HPDE6-E6E7 (cell line): Measurements from ENCODE around the gene PGLYRP4.

ENCODE experiments used
- DNase-seq: peaks from one replicate; pipeline ENCODE4 v3.0.0; 2011; ENCODE audit warnings: missing footprints; ENCODE audit errors: extremely low spot score

Gene PGLYRP4

GRCh38 chr1:153288634-153289275 is 59.9 kb downstream of the PGLYRP4 start:
- peak; percentile 93 for DNase-seq
